ENCODE results near the gene C1orf35. TPM values are rescaled to one million over a fixed set of nuclear protein-coding genes. Genes with fewer than 3 reads are reported as not detected.

C1orf35 gene
- total RNA-seq, 1 experiment from 2014 or later, result 24.9 TPM

DNA sequence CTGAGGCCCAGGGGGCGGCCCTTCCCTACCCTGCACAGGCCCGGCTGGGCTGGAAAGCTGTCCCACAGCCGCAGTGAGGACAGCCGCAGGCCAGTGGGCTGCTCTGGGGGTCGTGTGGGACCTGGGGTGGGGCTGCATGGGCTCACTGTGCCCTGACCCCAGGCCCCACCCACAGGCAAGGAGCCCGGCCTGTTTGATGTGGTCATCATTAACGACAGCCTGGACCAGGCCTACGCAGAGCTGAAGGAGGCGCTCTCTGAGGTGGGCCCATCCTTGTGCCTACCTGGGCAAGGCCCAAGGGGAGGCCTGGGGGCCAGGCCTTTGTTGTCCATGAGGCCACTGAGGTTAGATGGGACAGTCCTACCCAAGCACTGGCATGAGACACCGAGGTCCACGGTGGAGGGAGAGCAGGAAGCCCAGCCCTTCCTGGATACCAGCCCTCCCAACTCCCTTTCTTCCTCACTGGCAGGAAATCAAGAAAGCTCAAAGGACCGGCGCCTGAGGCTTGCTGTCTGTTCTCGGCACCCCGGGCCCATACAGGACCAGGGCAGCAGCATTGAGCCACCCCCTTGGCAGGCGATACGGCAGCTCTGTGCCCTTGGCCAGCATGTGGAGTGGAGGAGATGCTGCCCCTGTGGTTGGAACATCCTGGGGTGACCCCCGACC is 45.2 kb upstream of the C1orf35 start:
- Histone ChIP-seq H3K27me3 (ENCODE audit: control insufficient read depth, insufficient read depth, low read length) (no peaks in the 10 kb centered on the region), H3K4me1 (ENCODE audit: control insufficient read depth, insufficient read depth, low read length) (peaks cover 28% of the 10 kb centered on the region), H3K9me3 (ENCODE audit: control insufficient read depth, insufficient read depth, low read depth, low read length) (no peaks in the 10 kb centered on the region), H3K4me3 (ENCODE audit: low read depth in 2 of 2, low read length in 2 of 2) (no peak overlapping the region), H3K27ac (ENCODE audit: low read length) (peak overlapping the region; percentile 48; the same call in 1 of the 2 replicates), H3K36me3 (ENCODE audit: control insufficient read depth, insufficient read depth, low read length) (no peaks in the 10 kb centered on the region; the same call in 1 of the 2 replicates)
- TF ChIP-seq CTCF (IDR thresholded peaks at IDR 0.05) (no peak), SIN3A (IDR thresholded peaks at IDR 0.05; ENCODE audit: borderline replicate concordance, insufficient read depth, low read depth, low read length) (no peak), TCF7L2 (IDR thresholded peaks at IDR 0.05; ENCODE audit: low read depth, low read length) (peak; percentile 47; the same call in 1 of the 2 replicates), POLR2AphosphoS5 (IDR thresholded peaks at IDR 0.05; ENCODE audit: low read depth, low read length) (no peak)
- TF ChIP-seq, protein P1, sequence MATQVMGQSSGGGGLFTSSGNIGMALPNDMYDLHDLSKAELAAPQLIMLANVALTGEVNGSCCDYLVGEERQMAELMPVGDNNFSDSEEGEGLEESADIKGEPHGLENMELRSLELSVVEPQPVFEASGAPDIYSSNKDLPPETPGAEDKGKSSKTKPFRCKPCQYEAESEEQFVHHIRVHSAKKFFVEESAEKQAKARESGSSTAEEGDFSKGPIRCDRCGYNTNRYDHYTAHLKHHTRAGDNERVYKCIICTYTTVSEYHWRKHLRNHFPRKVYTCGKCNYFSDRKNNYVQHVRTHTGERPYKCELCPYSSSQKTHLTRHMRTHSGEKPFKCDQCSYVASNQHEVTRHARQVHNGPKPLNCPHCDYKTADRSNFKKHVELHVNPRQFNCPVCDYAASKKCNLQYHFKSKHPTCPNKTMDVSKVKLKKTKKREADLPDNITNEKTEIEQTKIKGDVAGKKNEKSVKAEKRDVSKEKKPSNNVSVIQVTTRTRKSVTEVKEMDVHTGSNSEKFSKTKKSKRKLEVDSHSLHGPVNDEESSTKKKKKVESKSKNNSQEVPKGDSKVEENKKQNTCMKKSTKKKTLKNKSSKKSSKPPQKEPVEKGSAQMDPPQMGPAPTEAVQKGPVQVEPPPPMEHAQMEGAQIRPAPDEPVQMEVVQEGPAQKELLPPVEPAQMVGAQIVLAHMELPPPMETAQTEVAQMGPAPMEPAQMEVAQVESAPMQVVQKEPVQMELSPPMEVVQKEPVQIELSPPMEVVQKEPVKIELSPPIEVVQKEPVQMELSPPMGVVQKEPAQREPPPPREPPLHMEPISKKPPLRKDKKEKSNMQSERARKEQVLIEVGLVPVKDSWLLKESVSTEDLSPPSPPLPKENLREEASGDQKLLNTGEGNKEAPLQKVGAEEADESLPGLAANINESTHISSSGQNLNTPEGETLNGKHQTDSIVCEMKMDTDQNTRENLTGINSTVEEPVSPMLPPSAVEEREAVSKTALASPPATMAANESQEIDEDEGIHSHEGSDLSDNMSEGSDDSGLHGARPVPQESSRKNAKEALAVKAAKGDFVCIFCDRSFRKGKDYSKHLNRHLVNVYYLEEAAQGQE (IDR thresholded peaks at IDR 0.05; ENCODE audit: insufficient read depth in 1 of 2, low read depth in 2 of 2, low read length in 1 of 2), result no peak
- ATAC-seq (no peak), DNase-seq (ENCODE audit: low read depth, low spot score) (no peak)
- BruUV-seq (replicated peaks), result no TSS peak
- ChIA-PET POLR2A (no interaction called here), CTCF (interaction anchor here (0.6 kb wide), 1 partner anchor 22 kb away, joined by 5 read pairs; no protein-coding TSS in a partner anchor)
- in situ Hi-C loops (cut with HindIII; ENCODE audit: low pct_unique_long_range_greater_than_20kb, low sequenced_read_pairs) (no loop called here), intact Hi-C loops (cut with micrococcal nuclease; ENCODE audit: unreplicated experiment) (no loop called here)

GRCh38 chr1:228147768-228148167 is 44.6 kb upstream of the C1orf35 start:
- TF ChIP-seq, protein P1 (IDR thresholded peaks at IDR 0.05; ENCODE audit: insufficient read depth in 1 of 2, low read depth in 2 of 2, low read length in 1 of 2), result no peak
- TF ChIP-seq POLR2AphosphoS5 (IDR thresholded peaks at IDR 0.05; ENCODE audit: low read depth, low read length) (no peak), CTCF (IDR thresholded peaks at IDR 0.05) (no peak), SIN3A (IDR thresholded peaks at IDR 0.05; ENCODE audit: borderline replicate concordance, insufficient read depth, low read depth, low read length) (no peak), TCF7L2 (IDR thresholded peaks at IDR 0.05; ENCODE audit: low read depth, low read length) (no peak)
- DNase-seq (ENCODE audit: low read depth, low spot score) (no peak), ATAC-seq (no peak)
- intact Hi-C loops (cut with micrococcal nuclease; ENCODE audit: unreplicated experiment), result no loop called here
- H3K36me3 ChIP-seq (ENCODE audit: control insufficient read depth, insufficient read depth, low read length), result no peaks in the 10 kb centered on the region; the same call in 1 of the 2 replicates
- peaks cover 28% of the 10 kb centered on the region for H3K4me1 ChIP-seq (ENCODE audit: control insufficient read depth, insufficient read depth, low read length)
- H3K4me3 ChIP-seq (ENCODE audit: low read depth in 2 of 2, low read length in 2 of 2), result no peak overlapping the region
- POLR2A ChIA-PET, result no interaction called here
- H3K9me3 ChIP-seq (ENCODE audit: control insufficient read depth, insufficient read depth, low read depth, low read length), result no peaks in the 10 kb centered on the region
- H3K27me3 ChIP-seq (ENCODE audit: control insufficient read depth, insufficient read depth, low read length), result no peaks in the 10 kb centered on the region
- CTCF ChIA-PET, result interaction anchor here (0.6 kb wide), 1 partner anchor 22 kb away, joined by 5 read pairs; no protein-coding TSS in a partner anchor
- in situ Hi-C loops (cut with HindIII; ENCODE audit: low pct_unique_long_range_greater_than_20kb, low sequenced_read_pairs), result no loop called here
- no peak overlapping the region; the same call in 1 of the 2 replicates for H3K27ac ChIP-seq (ENCODE audit: low read length)
- BruUV-seq (replicated peaks), result no TSS peak
